Endodermal cell (in vitro differentiated cells): ENCODE data around the gene SERINC2. TPM values are rescaled to one million over a fixed set of nuclear protein-coding genes. Genes with fewer than 3 reads are reported as not detected.

ENCODE experiments used
- DNase-seq: peaks from one replicate; pipeline ENCODE4 v3.0.0-alpha.2; 2017
- H3K27ac ChIP-seq: 2 replicates; pipeline ENCODE4 v1.5.1; 2013; ENCODE audit warnings: mild to moderate bottlenecking, low read depth, low read length, moderate library complexity
- H3K27me3 ChIP-seq: 2 replicates; pipeline ENCODE4 v1.6.1; 2013; ENCODE audit warnings: mild to moderate bottlenecking, low read length, moderate library complexity; ENCODE audit not compliant: insufficient read depth, control insufficient read depth, poor library complexity, severe bottlenecking
- H3K36me3 ChIP-seq: 2 replicates; pipeline ENCODE4 v1.7.0; 2013; ENCODE audit warnings: mild to moderate bottlenecking, low read length, moderate library complexity; ENCODE audit not compliant: control insufficient read depth, insufficient read depth
- H3K4me1 ChIP-seq: one replicate; pipeline ENCODE4 v1.7.0; 2013; ENCODE audit warnings: low read length; ENCODE audit not compliant: control insufficient read depth, insufficient read depth
- H3K4me3 ChIP-seq: 2 replicates; pipeline ENCODE4 v1.5.1; 2013; ENCODE audit warnings: mild to moderate bottlenecking, low read length, moderate library complexity
- H3K9ac ChIP-seq: 2 replicates; pipeline ENCODE4 v1.6.1; 2013; ENCODE audit warnings: mild to moderate bottlenecking, low read length, moderate library complexity; ENCODE audit not compliant: poor library complexity, severe bottlenecking; ENCODE audit errors: extremely low read depth
- H3K9me3 ChIP-seq: 2 replicates; pipeline ENCODE4 v1.6.1; 2013; ENCODE audit warnings: mild to moderate bottlenecking, low read length, moderate library complexity; ENCODE audit not compliant: control insufficient read depth
- H3K27ac Mint-ChIP-seq: 2 replicates; pipeline ENCODE4 v1.8.0; 2020; ENCODE audit warnings: mixed read lengths
- H3K27me3 Mint-ChIP-seq: 2 replicates; pipeline ENCODE4 v1.8.0; 2021; ENCODE audit warnings: mild to moderate bottlenecking, mixed read lengths; ENCODE audit not compliant: insufficient read depth
- H3K36me3 Mint-ChIP-seq: 2 replicates; pipeline ENCODE4 v1.8.0; 2020; ENCODE audit warnings: low read depth, mixed read lengths
- H3K4me1 Mint-ChIP-seq: 2 replicates; pipeline ENCODE4 v1.8.0; 2020; ENCODE audit warnings: mixed read lengths
- H3K4me3 Mint-ChIP-seq: 2 replicates; pipeline ENCODE4 v1.8.0; 2020; ENCODE audit warnings: mild to moderate bottlenecking, moderate library complexity, mixed read lengths
- H3K9me3 Mint-ChIP-seq: 2 replicates; pipeline ENCODE4 v1.8.0; 2020; ENCODE audit warnings: mild to moderate bottlenecking, mixed read lengths
- WGBS, 2 experiments: methylation state at CpG; one replicate each; pipeline versions ENCODE4 v1.1.5 to v1.1.7; 2013; ENCODE audit warnings: missing lambda C conversion rate in 2 of 2, mixed read lengths in 1 of 2; ENCODE audit not compliant: insufficient coverage in 1 of 2, insufficient read length in 1 of 2; 5-methylcytosine and 5-hydroxymethylcytosine counted together
- total RNA-seq, 2 donors: library from RNA; stranded (reverse); fragmentation: NEBNext Ultra II Directional in 1 of 2; extraction: Animal tissue kit (Norgen Biotek cat#: 25700) in 1 of 2; gene quantifications; 2 replicates in 1 of 2; 3 replicates in 1 of 2; pipeline ENCODE4 v1.2.1, GENCODE V29; 2021
- TF ChIP-seq, protein P1 (sequence below): fragments of 200-600 bp; sonication (generic); conservative IDR thresholded peaks from 2 replicates; pipeline ENCODE4 v1.5.0; 2021; ENCODE audit warnings: antibody characterized with exemption, mild to moderate bottlenecking

Gene SERINC2
- total RNA-seq, 2 donors from 2014 or later, result 25.9 to 35.1 TPM

DNA sequence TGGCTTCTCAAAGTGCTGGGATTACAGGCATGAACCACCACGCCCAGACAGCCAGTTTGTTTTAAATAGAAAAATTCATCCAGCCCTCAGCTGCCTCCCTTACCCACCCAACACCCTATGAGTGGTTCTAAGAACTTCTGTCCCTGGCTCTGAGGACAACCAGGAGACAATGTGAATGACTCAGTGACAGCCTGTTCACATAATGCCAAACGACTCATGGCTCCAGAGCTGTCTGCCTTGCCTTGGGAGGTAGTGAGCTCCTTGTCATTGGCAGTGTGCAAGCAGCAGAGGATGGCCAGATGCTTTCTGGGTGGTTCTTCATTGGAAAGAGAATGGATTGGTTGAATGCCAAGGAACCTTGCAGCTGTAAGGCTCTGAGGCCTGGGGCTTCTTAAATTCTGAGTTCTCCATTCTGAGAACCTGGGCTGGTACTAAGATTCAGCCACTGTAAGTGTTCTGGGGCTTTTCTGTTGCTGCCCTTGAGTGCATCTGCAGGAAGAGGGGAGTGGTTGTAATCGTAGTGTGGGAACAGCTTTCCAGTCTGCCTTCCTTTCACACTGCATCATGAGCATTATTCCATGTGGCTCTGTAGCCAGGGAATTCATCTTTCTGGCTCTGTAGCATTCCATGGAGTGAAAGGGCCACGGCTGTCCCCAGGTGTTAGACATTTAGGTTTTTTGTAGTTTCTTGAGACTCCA, 5.8 kb downstream of the SERINC2 start:
- Histone ChIP-seq H3K4me1 (peaks cover 5% of the 10 kb centered on the region), H3K4me3 (no peak overlapping the region), H3K27me3 (no peaks in the 10 kb centered on the region), H3K9me3 (no peaks in the 10 kb centered on the region), H3K9ac (no peak overlapping the region), H3K27ac (no peak overlapping the region), H3K36me3 (no peaks in the 10 kb centered on the region)
- TF ChIP-seq, protein P1, sequence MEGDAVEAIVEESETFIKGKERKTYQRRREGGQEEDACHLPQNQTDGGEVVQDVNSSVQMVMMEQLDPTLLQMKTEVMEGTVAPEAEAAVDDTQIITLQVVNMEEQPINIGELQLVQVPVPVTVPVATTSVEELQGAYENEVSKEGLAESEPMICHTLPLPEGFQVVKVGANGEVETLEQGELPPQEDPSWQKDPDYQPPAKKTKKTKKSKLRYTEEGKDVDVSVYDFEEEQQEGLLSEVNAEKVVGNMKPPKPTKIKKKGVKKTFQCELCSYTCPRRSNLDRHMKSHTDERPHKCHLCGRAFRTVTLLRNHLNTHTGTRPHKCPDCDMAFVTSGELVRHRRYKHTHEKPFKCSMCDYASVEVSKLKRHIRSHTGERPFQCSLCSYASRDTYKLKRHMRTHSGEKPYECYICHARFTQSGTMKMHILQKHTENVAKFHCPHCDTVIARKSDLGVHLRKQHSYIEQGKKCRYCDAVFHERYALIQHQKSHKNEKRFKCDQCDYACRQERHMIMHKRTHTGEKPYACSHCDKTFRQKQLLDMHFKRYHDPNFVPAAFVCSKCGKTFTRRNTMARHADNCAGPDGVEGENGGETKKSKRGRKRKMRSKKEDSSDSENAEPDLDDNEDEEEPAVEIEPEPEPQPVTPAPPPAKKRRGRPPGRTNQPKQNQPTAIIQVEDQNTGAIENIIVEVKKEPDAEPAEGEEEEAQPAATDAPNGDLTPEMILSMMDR, result no peak
- no peak overlapping the region for H3K27ac Mint-ChIP-seq
- peaks cover 7% of the 10 kb centered on the region for H3K36me3 Mint-ChIP-seq
- no peaks in the 10 kb centered on the region for H3K9me3 Mint-ChIP-seq
- no peak for DNase-seq
- WGBS, 2 experiments, result 86 to 88% methylated on average over 3 to 4 of the region's 4 CpGs
- no peak overlapping the region for H3K4me3 Mint-ChIP-seq
- peaks cover 7% of the 10 kb centered on the region for H3K4me1 Mint-ChIP-seq
- H3K27me3 Mint-ChIP-seq, result no peaks in the 10 kb centered on the region

DNA sequence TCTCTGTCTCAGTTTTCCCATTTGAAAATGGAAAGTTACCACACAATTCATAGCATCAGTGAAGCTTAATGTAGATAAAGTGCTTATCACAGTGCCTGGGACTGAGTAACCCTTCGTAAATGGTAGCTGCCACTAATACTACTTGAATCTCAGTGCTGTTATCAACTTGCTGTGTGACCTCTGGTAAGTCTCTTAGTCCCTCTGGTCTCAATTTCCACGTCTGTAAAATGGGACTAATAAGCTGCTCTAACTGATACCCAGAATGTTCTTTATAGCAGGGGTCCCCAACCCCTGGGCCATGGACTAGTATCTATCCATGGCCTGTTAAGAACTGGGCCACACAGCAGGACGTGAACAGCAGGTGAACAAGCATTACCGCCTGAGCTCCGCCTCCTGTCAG, 7.7 kb downstream of the SERINC2 start:
- Histone ChIP-seq H3K27ac (no peak overlapping the region), H3K9ac (no peak overlapping the region), H3K27me3 (no peaks in the 10 kb centered on the region), H3K4me1 (no peaks in the 10 kb centered on the region), H3K36me3 (no peaks in the 10 kb centered on the region), H3K9me3 (no peaks in the 10 kb centered on the region), H3K4me3 (no peak overlapping the region)
- Mint-ChIP-seq H3K27ac (no peak overlapping the region), H3K27me3 (no peaks in the 10 kb centered on the region), H3K4me3 (no peak overlapping the region), H3K4me1 (no peaks in the 10 kb centered on the region), H3K36me3 (peaks cover 4% of the 10 kb centered on the region), H3K9me3 (no peaks in the 10 kb centered on the region)
- DNase-seq, result no peak
- 83% methylated on average over 5 of the region's 5 CpGs for WGBS, 2 experiments
- TF ChIP-seq, protein P1, result no peak

DNA sequence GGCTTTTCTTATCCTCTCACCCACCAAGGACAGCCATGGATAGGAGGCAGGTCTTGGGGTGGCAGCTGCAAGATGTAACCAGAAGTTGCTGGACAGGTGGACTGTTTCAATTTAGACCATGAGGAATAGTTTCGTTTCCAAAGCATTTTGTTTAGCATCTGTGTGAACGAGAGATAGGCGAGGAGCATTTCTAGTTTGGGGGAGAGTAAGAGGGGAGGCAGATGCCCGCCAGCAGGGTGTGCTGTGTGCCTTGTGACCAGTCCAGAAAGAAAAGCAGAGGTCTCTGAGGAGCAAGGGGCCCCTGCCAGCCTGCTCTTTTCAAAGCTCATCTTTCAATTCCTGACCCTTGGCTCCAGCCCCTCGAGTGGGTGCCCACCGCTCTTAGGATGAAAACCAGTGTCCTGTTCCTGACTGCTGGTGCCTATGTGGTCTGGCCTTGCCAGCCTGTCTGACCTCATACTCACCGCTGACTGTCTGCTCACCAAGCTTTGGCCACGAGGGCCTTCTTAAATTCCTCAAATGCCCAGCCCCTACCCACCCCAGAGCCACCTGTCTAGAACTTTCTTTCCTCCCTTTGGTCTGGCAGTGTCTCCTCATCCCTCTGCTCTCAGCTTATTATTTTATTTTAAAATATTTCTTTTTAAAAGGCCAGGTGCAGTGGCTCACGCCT, 8.5 kb downstream of the SERINC2 start:
- 57 to 71% methylated on average over 7 to 9 of the region's 9 CpGs for WGBS, 2 experiments
- no peak overlapping the region for H3K27ac Mint-ChIP-seq
- H3K4me3 Mint-ChIP-seq, result no peak overlapping the region
- Histone ChIP-seq H3K4me3 (no peak overlapping the region), H3K9me3 (no peaks in the 10 kb centered on the region), H3K9ac (no peak overlapping the region), H3K27me3 (no peaks in the 10 kb centered on the region), H3K36me3 (no peaks in the 10 kb centered on the region), H3K27ac (no peak overlapping the region), H3K4me1 (no peaks in the 10 kb centered on the region)
- no peaks in the 10 kb centered on the region for H3K27me3 Mint-ChIP-seq
- H3K36me3 Mint-ChIP-seq, result peaks cover 2% of the 10 kb centered on the region
- peak; percentile 86 for DNase-seq
- no peaks in the 10 kb centered on the region for H3K4me1 Mint-ChIP-seq
- TF ChIP-seq, protein P1, result peak; percentile 83
- H3K9me3 Mint-ChIP-seq, result no peaks in the 10 kb centered on the region
